GM12891 (cell line): ENCODE data around the gene WRAP73.

Source experiments
- PAX5 ChIP-seq: IDR thresholded peaks from 2 replicates; pipeline ENCODE4 v1.6.1; 2011; ENCODE audit warnings: low read length, moderate library complexity, mild to moderate bottlenecking; ENCODE audit not compliant: insufficient read depth, severe bottlenecking
- POLR2A ChIP-seq: IDR thresholded peaks from 2 replicates; pipeline ENCODE4 v1.6.1; 2011; ENCODE audit warnings: low read depth, low read length, control low read depth
- POLR2AphosphoS5 ChIP-seq: IDR thresholded peaks from 2 replicates; pipeline ENCODE4 v1.6.1; 2011; ENCODE audit warnings: low read depth, low read length, control low read depth
- POU2F2 ChIP-seq: IDR thresholded peaks from 2 replicates; pipeline ENCODE4 v1.6.1; 2011; ENCODE audit warnings: low read depth, mild to moderate bottlenecking, control low read depth, low read length, moderate library complexity
- SPI1 ChIP-seq: IDR thresholded peaks from 2 replicates; pipeline ENCODE4 v1.6.1; 2011; ENCODE audit warnings: low read depth, low read length, control low read depth
- TAF1 ChIP-seq: IDR thresholded peaks from 2 replicates; pipeline ENCODE4 v1.6.1; 2011; ENCODE audit warnings: low read depth, low read length, control low read depth

- TF ChIP-seq POLR2A: no peak
- TF ChIP-seq TAF1: no peak
- TF ChIP-seq POLR2AphosphoS5: no peak
- TF ChIP-seq PAX5: no peak
- TF ChIP-seq SPI1: no peak
- TF ChIP-seq POU2F2: no peak
Measured at GRCh38 chr1:3645247-3645646, 4.7 kb downstream of the WRAP73 start.
